ENCODE results near the gene SEC24C. TPM values are rescaled to one million over a fixed set of nuclear protein-coding genes. Genes with fewer than 3 reads are reported as not detected.

SEC24C gene
- total and polyA plus RNA-seq, 2 of the 13 experiments (the other 11 are each of a cell fraction or from before 2014, with no cell fraction given) = 63.1 to 66.4 TPM

GRCh38 chr10:73730153-73730906 is 13.8 kb upstream of the SEC24C start (continued):
- TF ChIP-seq ARNT2 (CRISPR knock-in tag; IDR thresholded peaks at IDR 0.05; ENCODE audit: low read depth) (peak; percentile 65), GMEB2 (CRISPR knock-in tag; IDR thresholded peaks at IDR 0.05; ENCODE audit: low read depth) (no peak), RFX1 (IDR thresholded peaks at IDR 0.05) (no peak), ZC3H13 (CRISPR knock-in tag; IDR thresholded peaks at IDR 0.05) (peak; percentile 66; the same call in 1 of the 2 replicates), EED (CRISPR knock-in tag; IDR thresholded peaks at IDR 0.05) (no peak), ZNF549 (CRISPR knock-in tag; IDR thresholded peaks at IDR 0.05) (no peak), ZNF432 (CRISPR knock-in tag; IDR thresholded peaks at IDR 0.05; ENCODE audit: borderline replicate concordance) (no peak), ATF3 (CRISPR knock-in tag; IDR thresholded peaks at IDR 0.05) (no peak; the same call in 1 of the 2 replicates), ZNF784 (CRISPR knock-in tag; IDR thresholded peaks at IDR 0.05; ENCODE audit: borderline replicate concordance) (peak; percentile 85; the same call in 1 of the 2 replicates), ATF1 (CRISPR knock-in tag; IDR thresholded peaks at IDR 0.05) (no peak; the same call in 1 of the 2 replicates), PPARG (CRISPR knock-in tag; conservative IDR thresholded peaks at IDR 0.05) (peak; percentile 48; the same call in 1 of the 2 replicates), REXO4 (CRISPR knock-in tag; IDR thresholded peaks at IDR 0.05; ENCODE audit: borderline replicate concordance) (no peak), ZNF674 (CRISPR knock-in tag; IDR thresholded peaks at IDR 0.05; ENCODE audit: low read depth) (no peak), HOXA7 (CRISPR knock-in tag; IDR thresholded peaks at IDR 0.05) (no peak), SRSF1 (optimal IDR thresholded peaks at IDR 0.05; ENCODE audit: low read depth, low read length) (peak; percentile 75), KDM5B (CRISPR knock-in tag; IDR thresholded peaks at IDR 0.05; ENCODE audit: borderline replicate concordance) (peak; percentile 95), ZNF382 (CRISPR knock-in tag; IDR thresholded peaks at IDR 0.05; ENCODE audit: borderline replicate concordance) (no peak), SIX1 (CRISPR knock-in tag; IDR thresholded peaks at IDR 0.05; ENCODE audit: borderline replicate concordance) (peak; percentile 52; the same call in 1 of the 2 replicates), ZNF431 (CRISPR knock-in tag; IDR thresholded peaks at IDR 0.05; ENCODE audit: borderline replicate concordance, low read depth) (no peak; the same call in 1 of the 2 replicates), TRIM24 (CRISPR knock-in tag; IDR thresholded peaks at IDR 0.05) (no peak), TFE3 (CRISPR knock-in tag; IDR thresholded peaks at IDR 0.05) (0 out of 2 replicates have a peak, but pooled peaks have one; percentile 26), BRCA1 (CRISPR knock-in tag; IDR thresholded peaks at IDR 0.05) (no peak), TOPORS (CRISPR knock-in tag; IDR thresholded peaks at IDR 0.05) (peak; percentile 87; the same call in 1 of the 2 replicates), FUBP1 (CRISPR knock-in tag; IDR thresholded peaks at IDR 0.05; ENCODE audit: borderline replicate concordance) (no peak), DNMT1 (CRISPR knock-in tag; IDR thresholded peaks at IDR 0.05) (no peak)

Data from HepG2 (cell line).